NCI-H524 treated with DMSO at 0.1 percent for 48 hours (cell line): ENCODE results near the gene CASP8.
"Not testable (repeated sequence)": the region's sequence is repeated elsewhere in the genome, so short reads cannot be mapped to it uniquely, and the experiment has no call there.

Experiments
- DNase-seq: peaks from one replicate; lab custom pipeline; 2025; lab: John Stamatoyannopoulos, UW

The CASP8 gene

GRCh38 chr2:201270293-201271001 lies 10.1 kb downstream of the CASP8 start:
- no peak for DNase-seq

GRCh38 chr2:201271917-201272316 lies 11.6 kb downstream of the CASP8 start:
- no peak for DNase-seq

GRCh38 chr2:201273330-201273983 lies 13.1 kb downstream of the CASP8 start:
- no peak for DNase-seq

- no peak for DNase-seq
Measured at GRCh38 chr2:201275069-201275468, 14.7 kb downstream of the CASP8 start.

GRCh38 chr2:201275990-201276389 lies 15.7 kb downstream of the CASP8 start:
- no peak for DNase-seq

GRCh38 chr2:201276511-201276910 lies 16.2 kb downstream of the CASP8 start:
- no peak for DNase-seq

GRCh38 chr2:201279079-201279478 lies 18.7 kb downstream of the CASP8 start:
- DNase-seq, result no peak

- DNase-seq, result no peak
Measured at GRCh38 chr2:201280191-201281040, 20.1 kb downstream of the CASP8 start.

- DNase-seq, result no peak
Measured at GRCh38 chr2:201285499-201285898, 25.2 kb downstream of the CASP8 start.

GRCh38 chr2:201290457-201291148 lies 30.3 kb downstream of the CASP8 start:
- not testable (repeated sequence) for DNase-seq

GRCh38 chr2:201298462-201299052 lies 38.2 kb downstream of the CASP8 start:
- no peak for DNase-seq

- DNase-seq, result not testable (repeated sequence)
Measured at GRCh38 chr2:201299929-201300328, 39.6 kb downstream of the CASP8 start.

- no peak for DNase-seq
Measured at GRCh38 chr2:201307876-201308275, 47.5 kb downstream of the CASP8 start.

- DNase-seq, result no peak
Measured at GRCh38 chr2:201308914-201309313, 48.6 kb downstream of the CASP8 start.

GRCh38 chr2:201313362-201313761 lies 53.0 kb downstream of the CASP8 start:
- no peak for DNase-seq

- DNase-seq, result no peak
Measured at GRCh38 chr2:201319511-201319910, 59.2 kb downstream of the CASP8 start.

GRCh38 chr2:201320257-201320656 lies 59.9 kb downstream of the CASP8 start:
- no peak for DNase-seq

- DNase-seq, result no peak
Measured at GRCh38 chr2:201320701-201321100, 60.4 kb downstream of the CASP8 start.

- DNase-seq, result no peak
Measured at GRCh38 chr2:201322772-201323171, 62.4 kb downstream of the CASP8 start.

GRCh38 chr2:201327678-201328077 lies 67.3 kb downstream of the CASP8 start:
- DNase-seq, result no peak

GRCh38 chr2:201329409-201329808 lies 69.1 kb downstream of the CASP8 start:
- no peak for DNase-seq
